ENCODE data around the gene SYNE1.
"Not testable (repeated sequence)": the region's sequence is repeated elsewhere in the genome, so short reads cannot be mapped to it uniquely, and the experiment has no call there.

GRCh38 chr6:152138344-152138743 lies 498.8 kb downstream of the SYNE1 start:
- TF ChIP-seq CTCF (conservative IDR thresholded peaks at IDR 0.05); ZFX (IDR thresholded peaks at IDR 0.05): not testable (repeated sequence)

All from C4-2B (cell line).